WI38 (cell line): Measurements from ENCODE around the gene MITF.

Experiments used
- H3K4me3 ChIP-seq: 2 replicates; pipeline ENCODE4 v1.5.1; 2011; ENCODE audit warnings: low read depth, mild to moderate bottlenecking, control low read depth, low read length
- CTCF ChIP-seq: IDR thresholded peaks from 2 replicates; pipeline ENCODE4 v1.5.1; 2012; ENCODE audit warnings: low read depth, mild to moderate bottlenecking, control low read depth, low read length

The MITF gene

GRCh38 chr3:69881756-69882428, 142.6 kb downstream of the MITF start:
- H3K4me3 ChIP-seq, result no peak overlapping the region
- TF ChIP-seq CTCF, result no peak

DNA sequence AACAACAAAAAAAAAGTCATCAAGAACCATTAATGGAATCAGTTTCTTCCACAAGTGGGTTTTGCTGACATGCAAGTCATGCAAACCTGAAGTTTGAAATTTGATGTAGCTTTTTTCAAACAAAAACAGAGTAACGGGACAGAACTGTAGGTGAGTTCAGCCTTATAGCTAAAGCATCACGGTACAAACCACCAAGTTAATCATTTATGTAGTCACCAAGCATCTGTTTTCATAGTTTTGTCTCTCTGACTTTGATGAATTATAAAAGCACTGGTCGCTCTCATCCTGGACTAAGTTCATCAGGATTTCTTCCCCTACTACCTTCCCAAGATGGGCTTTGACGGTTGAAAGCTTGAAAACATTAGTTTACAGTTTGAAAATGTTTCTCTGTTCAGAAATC, 143.3 kb downstream of the MITF start:
- TF ChIP-seq CTCF, result no peak
- no peak overlapping the region for H3K4me3 ChIP-seq

DNA sequence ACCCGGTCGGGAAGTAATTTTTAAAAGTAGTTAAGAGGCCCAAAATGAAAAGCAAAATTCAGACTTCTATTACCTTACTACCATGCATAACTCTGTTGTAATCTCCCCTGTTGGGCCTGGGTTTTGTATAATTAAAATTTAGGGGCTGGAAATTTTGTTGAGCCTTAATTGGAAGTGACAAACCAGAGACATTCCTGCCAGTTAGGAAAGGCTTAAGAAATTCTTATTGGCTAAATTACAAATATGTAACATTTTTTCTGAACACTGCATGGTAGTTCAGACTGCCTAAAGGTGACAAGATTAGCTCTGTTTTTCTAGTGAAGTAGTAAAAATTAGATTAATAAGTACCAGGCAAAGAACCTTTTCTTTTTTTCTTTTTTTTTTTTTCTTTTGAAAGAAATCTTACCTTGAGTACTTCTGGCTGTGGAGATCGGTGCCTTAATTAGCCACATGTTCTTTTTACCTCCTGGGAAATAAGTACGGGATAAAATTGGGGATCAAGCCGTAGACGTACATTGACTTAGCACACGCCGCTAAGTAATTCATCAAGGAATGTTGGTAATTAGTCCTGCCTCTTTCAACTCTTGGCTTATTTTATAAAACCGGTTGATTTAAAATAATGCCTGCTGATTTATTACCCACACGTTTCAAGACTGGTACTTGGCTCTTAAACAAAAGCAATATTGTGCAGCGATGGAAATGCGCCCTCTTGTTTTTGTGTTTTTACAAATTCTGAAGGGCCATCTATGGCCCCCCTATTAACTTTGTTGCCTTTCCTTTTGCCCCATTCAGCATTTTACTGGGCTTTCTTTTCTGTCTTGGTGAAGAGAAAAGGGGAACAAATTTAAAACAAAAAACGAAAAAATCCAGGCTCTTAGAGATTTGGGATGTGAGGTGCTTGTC, 149.0 kb downstream of the MITF start:
- TF ChIP-seq CTCF, result no peak
- no peak overlapping the region for H3K4me3 ChIP-seq

DNA sequence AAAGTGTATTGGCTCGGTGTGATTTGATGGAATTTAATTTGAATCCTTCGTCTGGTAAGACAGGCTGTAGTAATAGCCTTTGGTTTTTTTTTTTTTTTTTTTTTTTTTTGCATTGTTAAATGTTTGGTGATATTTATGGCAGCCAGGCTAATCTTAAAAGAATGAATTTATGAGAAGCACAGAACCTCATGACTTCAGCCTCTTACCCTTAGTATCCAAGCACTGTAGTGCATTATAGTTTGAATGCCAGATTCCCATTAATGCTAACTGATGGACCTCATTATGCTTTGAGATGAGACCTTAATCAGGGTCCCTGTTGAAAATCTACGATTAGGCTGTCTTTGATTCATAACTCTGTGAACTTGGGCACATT, 149.7 kb downstream of the MITF start:
- no peak overlapping the region for H3K4me3 ChIP-seq
- no peak for TF ChIP-seq CTCF

DNA sequence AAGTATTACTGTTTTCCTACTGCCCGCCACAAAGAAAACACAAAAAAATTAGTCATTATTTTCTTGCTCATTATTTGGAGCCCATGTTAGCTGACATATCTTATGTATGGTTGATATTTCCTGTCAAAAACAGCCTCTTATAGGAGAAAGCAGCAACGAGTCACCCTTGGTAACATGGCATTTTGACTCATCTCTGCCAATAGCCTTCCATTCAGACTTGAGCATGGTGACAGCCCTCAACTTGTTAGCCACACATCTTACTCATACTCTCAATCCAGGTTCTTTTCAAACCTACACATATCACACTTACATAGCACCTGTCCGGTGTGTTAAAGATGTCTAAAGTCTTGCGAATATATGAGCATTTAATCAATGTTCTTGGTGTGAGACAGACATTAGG, 150.8 kb downstream of the MITF start:
- no peak overlapping the region for H3K4me3 ChIP-seq
- TF ChIP-seq CTCF, result no peak

GRCh38 chr3:69890691-69891090, 151.4 kb downstream of the MITF start:
- TF ChIP-seq CTCF, result no peak
- H3K4me3 ChIP-seq, result no peak overlapping the region

DNA sequence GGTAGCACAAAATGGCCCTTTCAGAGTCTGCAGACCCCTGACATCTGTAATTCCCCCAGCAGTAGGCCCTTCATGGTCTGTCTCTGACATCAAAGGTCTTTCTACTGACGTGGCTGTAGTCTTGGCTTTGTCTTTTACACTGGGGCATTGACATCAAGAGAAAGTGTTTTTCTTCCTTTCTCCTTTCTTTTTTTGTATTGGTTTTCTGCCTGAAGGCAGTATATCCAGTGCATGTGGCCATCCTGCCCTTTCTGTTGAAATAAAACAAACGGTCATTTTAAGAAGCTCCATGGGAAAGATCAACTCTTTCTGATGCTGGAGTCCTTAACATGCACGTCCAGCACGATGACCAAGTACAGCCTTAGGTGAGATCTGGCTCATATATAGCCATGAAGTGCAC, 153.4 kb downstream of the MITF start:
- TF ChIP-seq CTCF, result no peak
- no peak overlapping the region for H3K4me3 ChIP-seq
